Activated naive CD8-positive, alpha-beta T cell treated with anti-CD3 and anti-CD28 coated beads, Interleukin-2, amount 50 U/mL, for 24 hours (primary cell): ENCODE results near the gene OR2L5.

Source experiments
- ATAC-seq: fragments of 150-1000 bp; cut with Tn5 transposase; one replicate; pipeline ENCODE4 v1.10.0; 2021
- DNase-seq: peaks from one replicate; pipeline ENCODE4 v3.0.0; 2021
- H3K27ac Mint-ChIP-seq: one replicate; pipeline ENCODE4 v1.8.0; 2021; ENCODE audit warnings: mild to moderate bottlenecking, mixed read lengths
- H3K27me3 Mint-ChIP-seq: one replicate; pipeline ENCODE4 v1.8.0; 2021; ENCODE audit warnings: mixed read lengths
- H3K36me3 Mint-ChIP-seq: one replicate; pipeline ENCODE4 v1.8.0; 2021; ENCODE audit warnings: low read depth, mixed read lengths
- H3K4me1 Mint-ChIP-seq: one replicate; pipeline ENCODE4 v1.8.0; 2021; ENCODE audit warnings: mixed read lengths
- H3K4me3 Mint-ChIP-seq: one replicate; pipeline ENCODE4 v1.8.0; 2021; ENCODE audit warnings: mild to moderate bottlenecking, moderate library complexity, mixed read lengths
- H3K9me3 Mint-ChIP-seq: one replicate; pipeline ENCODE4 v1.8.0; 2021; ENCODE audit warnings: mixed read lengths

OR2L5 gene

DNA sequence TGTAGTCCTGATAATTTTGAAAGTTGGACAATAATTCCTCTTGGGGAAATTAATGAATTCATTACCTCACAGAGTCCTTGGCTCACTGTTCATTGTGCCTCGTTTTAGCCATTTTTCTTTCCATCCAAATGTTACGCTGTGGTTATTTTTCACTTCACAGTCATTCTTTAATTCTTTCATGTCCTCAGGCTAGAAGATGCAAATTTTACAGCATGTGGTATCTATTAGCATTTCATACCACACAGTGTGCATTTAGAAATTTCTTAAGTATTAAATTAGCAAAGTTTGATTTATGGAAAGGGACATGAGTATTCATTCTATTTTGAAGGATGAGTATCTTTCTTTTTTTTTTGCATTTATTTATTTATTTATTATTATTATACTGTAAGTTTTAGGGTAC, 51.6 kb downstream of the OR2L5 start:
- peaks cover 7% of the 10 kb centered on the region for H3K9me3 Mint-ChIP-seq
- H3K4me3 Mint-ChIP-seq = no peak overlapping the region
- no peak overlapping the region for H3K27ac Mint-ChIP-seq
- no peaks in the 10 kb centered on the region for H3K27me3 Mint-ChIP-seq
- DNase-seq (no peak), ATAC-seq (no peak)
- no peaks in the 10 kb centered on the region for H3K36me3 Mint-ChIP-seq
- H3K4me1 Mint-ChIP-seq = no peaks in the 10 kb centered on the region

DNA sequence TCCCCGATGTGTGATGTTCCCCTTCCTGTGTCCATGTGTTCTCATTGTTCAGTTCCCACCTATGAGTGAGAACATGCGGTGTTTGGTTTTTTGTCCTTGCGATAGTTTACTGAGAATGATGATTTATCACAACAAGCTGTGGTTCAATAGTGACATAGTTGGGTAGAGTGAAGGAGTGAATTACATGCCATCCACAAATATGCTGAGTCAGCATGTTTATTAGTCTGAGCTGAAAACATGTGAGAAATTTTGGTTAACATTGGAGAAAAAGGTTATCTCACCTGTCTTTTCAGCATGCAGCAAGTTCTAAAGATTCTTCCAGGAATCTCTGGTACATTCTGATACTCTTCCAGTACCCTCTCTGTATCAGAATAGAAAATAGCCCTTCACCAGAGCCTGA, 52.1 kb downstream of the OR2L5 start:
- Mint-ChIP-seq H3K36me3 (no peaks in the 10 kb centered on the region), H3K9me3 (peaks cover 7% of the 10 kb centered on the region), H3K27ac (no peak overlapping the region), H3K27me3 (no peaks in the 10 kb centered on the region), H3K4me1 (no peaks in the 10 kb centered on the region), H3K4me3 (no peak overlapping the region)
- ATAC-seq (no peak), DNase-seq (no peak)
